Measurements from ENCODE around the gene PCGF1.

The PCGF1 gene

GRCh38 chr2:74501335-74502071, 6.0 kb downstream of the PCGF1 start:
- H3K36me3 ChIP-seq (ENCODE audit: insufficient read depth, low read length), result peaks cover 14% of the 10 kb centered on the region
- H3K9me3 ChIP-seq (ENCODE audit: insufficient read depth, low read depth, low read length), result no peaks in the 10 kb centered on the region
- peaks cover 22% of the 10 kb centered on the region for H3K4me1 ChIP-seq (ENCODE audit: insufficient read depth, low read length)
- H3K9ac ChIP-seq (ENCODE audit: low read depth, low read length), result no peak overlapping the region
- WGBS, result 45% methylated on average over 17 of the region's 18 CpGs
- peak overlapping the region; percentile 62; the same call in 1 of the 2 replicates for H3K4me3 ChIP-seq (ENCODE audit: low read length)
- H3K27ac ChIP-seq (ENCODE audit: low read depth, low read length), result no peak overlapping the region
- peaks cover 93% of the 10 kb centered on the region for H3K27me3 ChIP-seq (ENCODE audit: insufficient read depth, low read length)

- Histone ChIP-seq H3K4me3 (ENCODE audit: low read length) (no peak overlapping the region), H3K9ac (ENCODE audit: low read depth, low read length) (no peak overlapping the region), H3K27me3 (ENCODE audit: insufficient read depth, low read length) (peaks cover 100% of the 10 kb centered on the region), H3K27ac (ENCODE audit: low read depth, low read length) (no peak overlapping the region), H3K9me3 (ENCODE audit: insufficient read depth, low read depth, low read length) (no peaks in the 10 kb centered on the region), H3K36me3 (ENCODE audit: insufficient read depth, low read length) (peaks cover 10% of the 10 kb centered on the region), H3K4me1 (ENCODE audit: insufficient read depth, low read length) (peaks cover 21% of the 10 kb centered on the region)
Observed at GRCh38 chr2:74500578-74500946, 6.9 kb downstream of the PCGF1 start.

- peak overlapping the region; percentile 46 for H3K4me3 ChIP-seq (ENCODE audit: low read length)
- 30% methylated on average over 15 of the region's 15 CpGs for WGBS
- no peaks in the 10 kb centered on the region for H3K9me3 ChIP-seq (ENCODE audit: insufficient read depth, low read depth, low read length)
- H3K36me3 ChIP-seq (ENCODE audit: insufficient read depth, low read length), result peaks cover 5% of the 10 kb centered on the region; the same call in 1 of the 2 replicates
- no peak overlapping the region for H3K27ac ChIP-seq (ENCODE audit: low read depth, low read length)
- peaks cover 100% of the 10 kb centered on the region for H3K27me3 ChIP-seq (ENCODE audit: insufficient read depth, low read length)
- H3K9ac ChIP-seq (ENCODE audit: low read depth, low read length), result no peak overlapping the region
- peaks cover 21% of the 10 kb centered on the region for H3K4me1 ChIP-seq (ENCODE audit: insufficient read depth, low read length)
Observed at GRCh38 chr2:74499940-74500577, 7.4 kb downstream of the PCGF1 start.

- WGBS, result 1% methylated on average over 65 of the region's 65 CpGs
Observed at GRCh38 chr2:74499267-74499939, 8.1 kb downstream of the PCGF1 start, which contains the start of gene LBX2. TSS of gene LBX2 (minus strand) at chr2:74499603. CDS start at chr2:74499537, 66 bp downstream.

GRCh38 chr2:74498500-74499266, 8.8 kb downstream of the PCGF1 start:
- Histone ChIP-seq H3K27me3 (ENCODE audit: insufficient read depth, low read length) (peaks cover 89% of the 10 kb centered on the region), H3K4me3 (ENCODE audit: low read length) (peak overlapping the region; percentile 46), H3K9me3 (ENCODE audit: insufficient read depth, low read depth, low read length) (no peaks in the 10 kb centered on the region), H3K36me3 (ENCODE audit: insufficient read depth, low read length) (peaks cover 6% of the 10 kb centered on the region), H3K27ac (ENCODE audit: low read depth, low read length) (no peak overlapping the region), H3K9ac (ENCODE audit: low read depth, low read length) (peak overlapping the region; percentile 22), H3K4me1 (ENCODE audit: insufficient read depth, low read length) (peaks cover 15% of the 10 kb centered on the region)
- 1% methylated on average over 41 of the region's 41 CpGs for WGBS

More at GRCh38 chr2:74499267-74499939, 8.1 kb downstream of the PCGF1 start, which contains the start of gene LBX2:
- H3K36me3 ChIP-seq (ENCODE audit: insufficient read depth, low read length), result no peaks in the 10 kb centered on the region
- H3K9me3 ChIP-seq (ENCODE audit: insufficient read depth, low read depth, low read length), result no peaks in the 10 kb centered on the region
- peaks cover 21% of the 10 kb centered on the region for H3K4me1 ChIP-seq (ENCODE audit: insufficient read depth, low read length)
- peaks cover 96% of the 10 kb centered on the region for H3K27me3 ChIP-seq (ENCODE audit: insufficient read depth, low read length)
- peak within 1 kb of the TSS; percentile 46 for H3K4me3 ChIP-seq (ENCODE audit: low read length)
- peak within 1 kb of the TSS; percentile 22 for H3K9ac ChIP-seq (ENCODE audit: low read depth, low read length)
- no peak within 1 kb of the TSS for H3K27ac ChIP-seq (ENCODE audit: low read depth, low read length)

GRCh38 chr2:74497777-74498499, 9.6 kb downstream of the PCGF1 start:
- 3% methylated on average over 61 of the region's 61 CpGs for WGBS
- H3K4me1 ChIP-seq (ENCODE audit: insufficient read depth, low read length), result peaks cover 15% of the 10 kb centered on the region
- no peak overlapping the region for H3K27ac ChIP-seq (ENCODE audit: low read depth, low read length)
- H3K4me3 ChIP-seq (ENCODE audit: low read length), result peak overlapping the region; percentile 46
- no peaks in the 10 kb centered on the region for H3K9me3 ChIP-seq (ENCODE audit: insufficient read depth, low read depth, low read length)
- no peak overlapping the region; the same call in 1 of the 2 replicates for H3K9ac ChIP-seq (ENCODE audit: low read depth, low read length)
- peaks cover 81% of the 10 kb centered on the region for H3K27me3 ChIP-seq (ENCODE audit: insufficient read depth, low read length)
- H3K36me3 ChIP-seq (ENCODE audit: insufficient read depth, low read length), result peaks cover 13% of the 10 kb centered on the region

- H3K9ac ChIP-seq (ENCODE audit: low read depth, low read length), result no peak overlapping the region
- H3K4me3 ChIP-seq (ENCODE audit: low read length), result peak overlapping the region; percentile 46
- peaks cover 74% of the 10 kb centered on the region for H3K27me3 ChIP-seq (ENCODE audit: insufficient read depth, low read length)
Observed at GRCh38 chr2:74496997-74497776, 10.3 kb downstream of the PCGF1 start.

GRCh38 chr2:74495440-74495839, 12.1 kb downstream of the PCGF1 start:
- Histone ChIP-seq H3K9me3 (ENCODE audit: insufficient read depth, low read depth, low read length) (no peaks in the 10 kb centered on the region), H3K27ac (ENCODE audit: low read depth, low read length) (no peak overlapping the region), H3K9ac (ENCODE audit: low read depth, low read length) (no peak overlapping the region), H3K36me3 (ENCODE audit: insufficient read depth, low read length) (peaks cover 38% of the 10 kb centered on the region), H3K27me3 (ENCODE audit: insufficient read depth, low read length) (peaks cover 56% of the 10 kb centered on the region), H3K4me3 (ENCODE audit: low read length) (no peak overlapping the region), H3K4me1 (ENCODE audit: insufficient read depth, low read length) (peaks cover 7% of the 10 kb centered on the region)
- WGBS, result 80% methylated on average over 1 of the region's 1 CpG

More at GRCh38 chr2:74496997-74497776, 10.3 kb downstream of the PCGF1 start:
- peaks cover 15% of the 10 kb centered on the region for H3K4me1 ChIP-seq (ENCODE audit: insufficient read depth, low read length)
- no peaks in the 10 kb centered on the region for H3K9me3 ChIP-seq (ENCODE audit: insufficient read depth, low read depth, low read length)
- H3K36me3 ChIP-seq (ENCODE audit: insufficient read depth, low read length), result peaks cover 21% of the 10 kb centered on the region
- H3K27ac ChIP-seq (ENCODE audit: low read depth, low read length), result no peak overlapping the region
- WGBS, result 73% methylated on average over 19 of the region's 19 CpGs

- Histone ChIP-seq H3K27me3 (ENCODE audit: insufficient read depth, low read length) (peaks cover 37% of the 10 kb centered on the region), H3K27ac (ENCODE audit: low read depth, low read length) (no peak overlapping the region), H3K4me3 (ENCODE audit: low read length) (no peak overlapping the region), H3K9ac (ENCODE audit: low read depth, low read length) (no peak overlapping the region), H3K9me3 (ENCODE audit: insufficient read depth, low read depth, low read length) (no peaks in the 10 kb centered on the region), H3K36me3 (ENCODE audit: insufficient read depth, low read length) (peaks cover 45% of the 10 kb centered on the region), H3K4me1 (ENCODE audit: insufficient read depth, low read length) (no peaks in the 10 kb centered on the region)
- 91% methylated on average over 3 of the region's 3 CpGs for WGBS
Observed at GRCh38 chr2:74493546-74493945, 13.9 kb downstream of the PCGF1 start.
